C4-2B (cell line): ENCODE results near the gene WNK4.

ENCODE experiments used
- ZFX ChIP-seq: fragments of 450-650 bp; IDR thresholded peaks from 2 replicates; pipeline ENCODE4 v1.6.1; 2017
- TF ChIP-seq, protein P1 (sequence below): fragments of 450-650 bp; conservative IDR thresholded peaks from 2 replicates; pipeline ENCODE4 v1.5.1; 2017; ENCODE audit warnings: mild to moderate bottlenecking

GRCh38 chr17:42819939-42820535 lies 39.6 kb downstream of the WNK4 start:
- TF ChIP-seq ZFX, result no peak
- TF ChIP-seq, protein P1, sequence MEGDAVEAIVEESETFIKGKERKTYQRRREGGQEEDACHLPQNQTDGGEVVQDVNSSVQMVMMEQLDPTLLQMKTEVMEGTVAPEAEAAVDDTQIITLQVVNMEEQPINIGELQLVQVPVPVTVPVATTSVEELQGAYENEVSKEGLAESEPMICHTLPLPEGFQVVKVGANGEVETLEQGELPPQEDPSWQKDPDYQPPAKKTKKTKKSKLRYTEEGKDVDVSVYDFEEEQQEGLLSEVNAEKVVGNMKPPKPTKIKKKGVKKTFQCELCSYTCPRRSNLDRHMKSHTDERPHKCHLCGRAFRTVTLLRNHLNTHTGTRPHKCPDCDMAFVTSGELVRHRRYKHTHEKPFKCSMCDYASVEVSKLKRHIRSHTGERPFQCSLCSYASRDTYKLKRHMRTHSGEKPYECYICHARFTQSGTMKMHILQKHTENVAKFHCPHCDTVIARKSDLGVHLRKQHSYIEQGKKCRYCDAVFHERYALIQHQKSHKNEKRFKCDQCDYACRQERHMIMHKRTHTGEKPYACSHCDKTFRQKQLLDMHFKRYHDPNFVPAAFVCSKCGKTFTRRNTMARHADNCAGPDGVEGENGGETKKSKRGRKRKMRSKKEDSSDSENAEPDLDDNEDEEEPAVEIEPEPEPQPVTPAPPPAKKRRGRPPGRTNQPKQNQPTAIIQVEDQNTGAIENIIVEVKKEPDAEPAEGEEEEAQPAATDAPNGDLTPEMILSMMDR, result peak; percentile 92
